M059J (cell line): Measurements from ENCODE around the gene PJVK. TPM values are rescaled to one million over a fixed set of nuclear protein-coding genes. Genes with fewer than 3 reads are reported as not detected.
"Not testable (repeated sequence)": the region's sequence is repeated elsewhere in the genome, so short reads cannot be mapped to it uniquely, and the experiment has no call there.

Experiments
- DNase-seq: peaks from one replicate; pipeline ENCODE4 v3.0.0-alpha.2; 2012; ENCODE audit warnings: low read depth
- total RNA-seq: library from RNA; depleted of rRNA; stranded (reverse); fragments of >200 nt; shearing (Covaris generic); gene quantifications from 2 replicates; pipeline ENCODE4 v1.2.3, GENCODE V29; 2014; rRNA removed

Gene PJVK
- total RNA-seq: not detected in 2 replicates

- DNase-seq: peak; percentile 91
Observed at GRCh38 chr2:178450774-178451525, at the start of gene PJVK, which contains the start of gene PRKRA. PJVK (plus strand) TSS chr2:178451378; CDS start chr2:178453410, 2,032 bp downstream. PRKRA (minus strand) TSS chr2:178451175; CDS start chr2:178451030, 145 bp downstream.

- DNase-seq: no peak
Observed at GRCh38 chr2:178401994-178402437, 49.2 kb upstream of the PJVK start.

GRCh38 chr2:178403671-178404306 lies 47.4 kb upstream of the PJVK start:
- no peak for DNase-seq

GRCh38 chr2:178404368-178404767 lies 46.8 kb upstream of the PJVK start:
- peak; percentile 84 for DNase-seq

GRCh38 chr2:178409261-178409660 lies 41.9 kb upstream of the PJVK start:
- DNase-seq: no peak

GRCh38 chr2:178412047-178412446 lies 39.1 kb upstream of the PJVK start:
- DNase-seq: peak; percentile 39

- DNase-seq: not testable (repeated sequence)
Observed at GRCh38 chr2:178412453-178412852, 38.7 kb upstream of the PJVK start.

- peak; percentile 79 for DNase-seq
Observed at GRCh38 chr2:178413472-178414265, 37.5 kb upstream of the PJVK start.

- DNase-seq: peak; percentile 94
Observed at GRCh38 chr2:178414266-178415247, 36.6 kb upstream of the PJVK start.

- DNase-seq: no peak
Observed at GRCh38 chr2:178415979-178416378, 35.2 kb upstream of the PJVK start.

- no peak for DNase-seq
Observed at GRCh38 chr2:178417916-178418315, 33.3 kb upstream of the PJVK start.

- no peak for DNase-seq
Observed at GRCh38 chr2:178418426-178418825, 32.8 kb upstream of the PJVK start.

GRCh38 chr2:178419123-178419522 lies 32.1 kb upstream of the PJVK start:
- DNase-seq: no peak

- no peak for DNase-seq
Observed at GRCh38 chr2:178420463-178420999, 30.6 kb upstream of the PJVK start.

- DNase-seq: no peak
Observed at GRCh38 chr2:178422097-178422496, 29.1 kb upstream of the PJVK start.

- not testable (repeated sequence) for DNase-seq
Observed at GRCh38 chr2:178423746-178424145, 27.4 kb upstream of the PJVK start.

- DNase-seq: no peak
Observed at GRCh38 chr2:178425255-178425827, 25.8 kb upstream of the PJVK start.

GRCh38 chr2:178426388-178426787 lies 24.8 kb upstream of the PJVK start:
- DNase-seq: peak; percentile 31

GRCh38 chr2:178427458-178427857 lies 23.7 kb upstream of the PJVK start:
- DNase-seq: no peak

- no peak for DNase-seq
Observed at GRCh38 chr2:178428396-178428806, 22.8 kb upstream of the PJVK start.
